LNCaP clone FGC (cell line): ENCODE results near the gene TXNRD1.
A peak's percentile ranks its signal among the peaks of the same experiment; 100 is the strongest.
"Not testable (repeated sequence)": the region's sequence is repeated elsewhere in the genome, so short reads cannot be mapped to it uniquely, and the experiment has no call there.

Experiments
- DNase-seq: peaks from one replicate; pipeline ENCODE4 v3.0.0-alpha.2; 2011; ENCODE audit warnings: low read depth
- H3K4me3 ChIP-seq: 2 replicates; pipeline ENCODE4 v1.5.1; 2011; ENCODE audit warnings: mild to moderate bottlenecking, low read depth, low read length, control low read depth
- TF ChIP-seq, protein P1 (sequence below): IDR thresholded peaks from 2 replicates; pipeline ENCODE4 v1.5.1; 2012; ENCODE audit warnings: mild to moderate bottlenecking; ENCODE audit not compliant: control insufficient read depth, insufficient read depth; ENCODE audit errors: extremely low read depth

The TXNRD1 gene

DNA sequence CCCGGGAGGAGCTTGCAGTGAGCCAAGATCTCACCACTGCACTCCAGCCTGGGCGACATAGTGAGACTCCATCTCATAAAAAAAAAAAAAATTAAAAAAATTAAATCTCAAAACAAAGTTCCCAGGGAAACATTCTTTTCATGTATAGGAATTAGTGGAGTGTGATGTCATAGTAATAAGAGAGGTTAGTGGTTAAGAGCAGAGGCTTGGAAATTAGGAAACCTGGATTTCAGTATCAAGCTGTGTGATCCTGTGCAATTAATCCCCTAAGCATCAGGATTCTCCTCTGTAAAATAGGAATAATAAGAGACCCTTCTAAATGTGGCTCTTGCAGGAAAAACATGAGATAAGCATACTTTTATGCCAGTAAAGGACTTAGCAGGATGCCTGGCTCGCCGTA lies 3.1 kb upstream of the TXNRD1 start:
- no peak overlapping the region for H3K4me3 ChIP-seq
- DNase-seq = no peak
- TF ChIP-seq, protein P1, sequence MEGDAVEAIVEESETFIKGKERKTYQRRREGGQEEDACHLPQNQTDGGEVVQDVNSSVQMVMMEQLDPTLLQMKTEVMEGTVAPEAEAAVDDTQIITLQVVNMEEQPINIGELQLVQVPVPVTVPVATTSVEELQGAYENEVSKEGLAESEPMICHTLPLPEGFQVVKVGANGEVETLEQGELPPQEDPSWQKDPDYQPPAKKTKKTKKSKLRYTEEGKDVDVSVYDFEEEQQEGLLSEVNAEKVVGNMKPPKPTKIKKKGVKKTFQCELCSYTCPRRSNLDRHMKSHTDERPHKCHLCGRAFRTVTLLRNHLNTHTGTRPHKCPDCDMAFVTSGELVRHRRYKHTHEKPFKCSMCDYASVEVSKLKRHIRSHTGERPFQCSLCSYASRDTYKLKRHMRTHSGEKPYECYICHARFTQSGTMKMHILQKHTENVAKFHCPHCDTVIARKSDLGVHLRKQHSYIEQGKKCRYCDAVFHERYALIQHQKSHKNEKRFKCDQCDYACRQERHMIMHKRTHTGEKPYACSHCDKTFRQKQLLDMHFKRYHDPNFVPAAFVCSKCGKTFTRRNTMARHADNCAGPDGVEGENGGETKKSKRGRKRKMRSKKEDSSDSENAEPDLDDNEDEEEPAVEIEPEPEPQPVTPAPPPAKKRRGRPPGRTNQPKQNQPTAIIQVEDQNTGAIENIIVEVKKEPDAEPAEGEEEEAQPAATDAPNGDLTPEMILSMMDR = no peak

DNA sequence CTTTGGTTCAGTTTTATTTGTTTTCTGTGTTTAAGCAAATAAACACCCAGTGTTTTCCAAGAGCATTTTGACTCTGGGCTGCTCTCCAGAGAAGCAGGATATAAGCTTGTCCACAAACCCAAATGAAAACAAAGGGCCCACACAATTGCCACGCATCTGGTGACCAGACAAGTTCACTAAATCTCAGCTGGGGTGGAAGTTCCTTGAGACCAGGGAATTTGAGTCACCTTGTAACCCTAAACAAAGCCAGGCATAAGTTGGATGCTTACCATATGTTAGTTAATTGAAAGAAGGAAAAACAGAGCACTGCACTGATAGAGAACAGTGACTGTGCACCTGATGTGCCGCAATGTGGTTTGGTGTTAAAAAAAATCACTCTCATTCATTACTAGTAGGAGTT lies 1.6 kb upstream of the TXNRD1 start:
- TF ChIP-seq, protein P1 = no peak
- H3K4me3 ChIP-seq = no peak overlapping the region
- DNase-seq = peak; percentile 99

DNA sequence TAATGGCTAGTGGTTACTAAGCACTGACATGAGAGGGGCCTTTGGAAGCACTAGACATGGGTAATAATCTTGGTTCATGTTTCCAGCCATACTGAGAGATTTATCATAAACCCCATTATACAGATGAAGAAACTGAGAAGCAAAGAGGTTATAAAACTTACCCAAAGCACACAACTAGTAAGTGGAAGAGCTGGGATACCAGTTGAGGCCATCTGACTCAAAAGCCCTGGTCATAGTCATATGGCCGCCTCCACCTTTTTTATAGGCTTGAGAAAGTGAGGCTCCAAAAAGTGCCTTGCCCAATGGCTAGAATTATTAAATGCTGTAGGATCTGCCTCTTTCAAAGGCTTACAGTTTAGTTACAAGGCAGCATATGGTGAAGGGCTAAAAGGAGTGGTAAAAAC lies 944 bp downstream of the TXNRD1 start:
- TF ChIP-seq, protein P1 = no peak
- H3K4me3 ChIP-seq = no peak overlapping the region
- DNase-seq = no peak

DNA sequence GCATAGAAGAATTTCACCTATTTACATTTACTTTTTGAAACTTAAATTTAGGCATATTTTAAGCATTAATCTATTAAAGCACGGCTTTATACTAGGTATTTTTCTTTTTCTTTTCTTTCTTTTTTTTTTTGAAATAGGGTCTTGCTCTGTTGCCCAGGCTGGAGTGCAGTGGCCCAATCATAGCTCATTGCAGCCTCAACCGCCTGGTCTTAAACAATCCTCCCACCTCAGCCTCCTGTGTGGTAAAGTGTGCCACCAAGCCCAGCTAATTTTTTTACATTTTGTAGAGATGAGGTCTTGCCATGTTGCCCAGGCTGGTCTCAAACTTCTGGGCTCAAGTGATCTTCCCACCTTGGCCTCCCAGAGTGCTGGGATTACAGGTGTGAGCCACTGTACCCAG lies 2.9 kb downstream of the TXNRD1 start:
- not testable (repeated sequence) for DNase-seq, H3K4me3 ChIP-seq

DNA sequence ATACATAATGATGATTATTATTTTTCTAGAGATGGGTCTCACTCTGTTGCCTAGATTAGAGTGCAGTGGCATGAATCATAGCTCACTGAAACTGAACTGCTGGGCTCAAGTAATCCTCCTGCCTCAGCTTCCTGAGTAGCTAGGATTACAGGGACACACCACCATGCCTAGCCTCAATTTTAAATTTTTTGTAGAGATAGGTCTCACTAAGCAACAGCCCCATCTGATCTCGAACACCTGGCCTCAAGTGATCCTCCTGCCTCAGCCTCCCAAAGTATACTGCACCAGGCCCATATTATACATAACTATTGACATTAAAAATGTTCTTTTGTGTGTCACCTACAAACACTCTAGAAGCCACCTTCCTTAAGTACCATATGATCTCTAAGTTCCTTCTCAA lies 3.4 kb downstream of the TXNRD1 start:
- no peak overlapping the region for H3K4me3 ChIP-seq
- TF ChIP-seq, protein P1 = no peak
- DNase-seq = no peak

DNA sequence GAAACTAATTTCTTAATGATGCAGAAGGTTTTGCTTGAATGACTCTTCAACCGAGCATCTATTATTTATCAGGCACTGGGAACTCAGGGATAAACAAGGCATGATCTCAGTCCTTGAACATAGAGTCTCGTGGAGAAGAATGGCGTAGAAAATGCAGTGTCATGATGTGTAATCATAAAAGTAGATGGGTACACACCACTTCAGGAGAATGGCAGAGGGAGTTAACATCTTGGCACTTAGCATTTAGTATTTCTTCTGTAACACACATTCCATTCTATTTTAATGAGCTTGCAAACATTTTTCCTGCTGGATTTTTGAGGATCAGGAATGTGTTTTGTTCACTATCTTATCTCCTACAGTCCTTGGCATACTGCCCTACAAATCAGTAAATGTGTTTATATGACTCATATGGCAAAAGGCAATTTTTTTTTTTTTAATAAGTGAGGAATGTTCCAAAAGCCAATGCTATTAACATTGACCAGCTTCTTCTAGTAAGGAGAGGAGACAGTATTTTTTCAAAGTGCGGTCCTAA lies 3.8 kb downstream of the TXNRD1 start:
- no peak overlapping the region for H3K4me3 ChIP-seq
- peak; percentile 96 for DNase-seq
- TF ChIP-seq, protein P1 = no peak

DNA sequence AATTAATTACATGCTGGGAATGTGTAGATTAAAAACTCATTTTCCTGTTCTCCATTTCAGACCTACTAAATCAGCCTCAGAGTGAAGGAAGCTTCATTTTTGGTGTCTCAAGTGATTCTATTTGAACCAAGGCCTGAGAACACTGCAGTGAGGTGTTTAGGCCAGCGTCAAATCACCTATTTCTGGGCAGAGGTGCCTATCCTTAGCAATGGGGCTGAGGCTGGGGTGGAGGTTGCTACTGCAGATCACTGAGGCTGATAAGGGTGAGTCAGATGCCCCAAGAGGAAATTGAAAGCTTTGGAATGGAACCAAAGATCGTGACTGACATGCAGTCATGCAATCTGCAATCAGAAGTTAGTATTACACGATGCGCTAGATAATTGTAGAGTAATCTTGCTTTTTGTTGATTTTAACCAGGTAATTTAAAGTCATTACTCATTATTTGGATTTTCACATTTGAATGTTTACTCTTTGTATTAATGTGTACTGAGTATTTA lies 4.4 kb downstream of the TXNRD1 start:
- H3K4me3 ChIP-seq = no peak overlapping the region
- DNase-seq = peak; percentile 99
- TF ChIP-seq, protein P1 = no peak

DNA sequence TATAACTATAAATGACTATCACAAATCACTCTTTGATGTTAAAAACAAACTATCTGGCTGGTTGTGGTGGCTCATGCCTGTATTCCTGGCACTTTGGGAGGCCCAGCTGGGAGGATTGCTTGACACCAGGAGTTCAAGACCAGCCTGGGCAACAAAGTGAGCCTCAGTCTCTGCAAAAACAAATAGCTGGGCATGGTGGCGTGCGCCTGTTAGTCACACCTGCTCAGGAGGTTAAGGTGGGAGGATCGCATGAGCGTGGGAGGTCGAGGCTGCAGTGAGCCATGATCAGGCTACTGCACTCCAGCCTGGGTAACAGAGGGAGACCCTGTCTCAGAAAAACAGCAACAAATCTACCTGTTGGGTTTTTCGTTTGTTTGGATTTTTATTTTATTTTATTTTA lies 5.4 kb downstream of the TXNRD1 start:
- DNase-seq = no peak
- TF ChIP-seq, protein P1 = no peak

More for the DNA sequence above, 5.4 kb downstream of the TXNRD1 start:
- H3K4me3 ChIP-seq = no peak overlapping the region
